ENCODE measurements around the gene PLEKHG3. TPM values are rescaled to one million over a fixed set of nuclear protein-coding genes. Genes with fewer than 3 reads are reported as not detected.

Gene PLEKHG3
- total RNA-seq, 5 donors from 2014 or later (not counting 1 experiment from before 2014, with no cell fraction given) = 12.4 to 58.2 (median 27.3) TPM

DNA sequence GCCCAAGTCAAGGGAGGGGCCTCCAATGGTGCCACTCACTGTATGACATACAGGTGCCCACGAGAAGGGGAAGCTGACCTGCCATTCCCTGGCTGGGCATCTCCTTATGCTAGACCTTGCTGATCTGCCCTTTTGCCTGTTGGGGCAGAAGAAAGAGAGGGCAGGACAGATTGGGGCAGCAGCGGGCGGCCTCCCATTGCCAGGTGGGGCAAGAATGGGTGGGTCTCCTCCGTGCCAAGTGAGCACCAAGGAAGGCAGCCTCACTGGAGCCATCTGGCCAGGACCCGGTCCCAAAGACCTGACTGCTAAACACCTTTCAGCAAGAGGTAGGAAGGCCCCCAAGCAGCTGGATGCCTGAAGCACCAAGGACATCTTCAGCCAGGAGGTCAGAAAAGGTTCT, 50.5 kb downstream of the PLEKHG3 start:
- Histone ChIP-seq H3K36me3 (ENCODE audit: control insufficient read depth in 2 of 2, extremely low read depth in 1 of 2, insufficient read depth in 1 of 2, low read length in 1 of 2) (no peaks in the 10 kb centered on the region), H3K4me3 (ENCODE audit: control insufficient read depth in 1 of 2, extremely low read depth in 1 of 2, low read length in 1 of 2) (no peak overlapping the region), H3K27ac (ENCODE audit: low read length) (peak overlapping the region; percentile 80), H3K4me1 (ENCODE audit: control insufficient read depth in 1 of 2, extremely low read depth in 1 of 2, insufficient read depth in 2 of 2, low read length in 2 of 2) (peaks cover 0 to 56% of the 10 kb centered on the region in 2 experiments), H3K27me3 (replicated peaks in 1 of 2; ENCODE audit: control insufficient read depth in 2 of 2, extremely low read depth in 1 of 2, insufficient read depth in 2 of 2, low read length in 1 of 2) (no peaks in the 10 kb centered on the region), H3K9me3 (no peaks in the 10 kb centered on the region)
- no peaks in the 10 kb centered on the region for H3K9me3 Mint-ChIP-seq
- no peak for DNase-seq
- 85% methylated on average over 3 of the region's 5 CpGs for WGBS (ENCODE audit: insufficient coverage)
- H3K4me1 Mint-ChIP-seq = peaks cover 0 to 54% (median 40%) of the 10 kb centered on the region in 3 donors
- H3K27ac Mint-ChIP-seq = peak overlapping the region; percentile 79 to 90
- no peaks in the 10 kb centered on the region for H3K36me3 Mint-ChIP-seq
- POLR2A ChIA-PET = no interaction called here
- peaks cover 0 to 3% of the 10 kb centered on the region in 2 donors for H3K27me3 Mint-ChIP-seq
- no peak for ATAC-seq (replicated peaks in 1 of 4)
- CTCF ChIA-PET = no interaction called here
- no peak overlapping the region for H3K4me3 Mint-ChIP-seq

DNA sequence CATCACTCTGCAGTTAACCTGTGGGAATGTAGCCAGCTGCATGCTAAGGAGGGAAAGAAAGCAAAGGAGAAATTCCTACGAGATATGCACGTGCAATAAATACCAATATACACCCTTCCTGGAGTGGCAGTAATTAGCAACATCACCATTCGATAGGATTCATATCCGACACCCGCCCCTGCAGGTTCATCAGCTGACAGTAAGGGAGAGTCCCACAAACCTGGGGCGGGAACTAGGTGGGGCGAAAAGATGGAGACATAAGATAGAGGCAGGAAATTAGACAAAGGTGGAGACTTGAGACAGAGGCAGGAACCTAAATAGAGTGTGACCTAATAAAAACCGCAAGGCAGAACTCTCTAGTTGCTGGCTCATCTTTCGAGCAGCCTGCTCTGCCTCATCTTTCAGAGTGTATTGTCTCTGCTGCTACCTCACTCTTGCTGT, 51.6 kb downstream of the PLEKHG3 start:
- peaks cover 0 to 63% (median 48%) of the 10 kb centered on the region in 3 donors for H3K4me1 Mint-ChIP-seq
- peak overlapping the region; percentile 80 for H3K27ac ChIP-seq (ENCODE audit: low read length)
- ChIA-PET CTCF (interaction anchor here in 1 of 2 donors (0.7 kb wide), 1 partner anchor 31 kb away, joined by 4 read pairs; no protein-coding TSS in a partner anchor), POLR2A (no interaction called here)
- H3K4me3 Mint-ChIP-seq = peak overlapping the region in 2 of 3 donors; percentile 17 to 24
- no peaks in the 10 kb centered on the region for H3K36me3 ChIP-seq (ENCODE audit: control insufficient read depth in 2 of 2, extremely low read depth in 1 of 2, insufficient read depth in 1 of 2, low read length in 1 of 2)
- peak; percentile 87 to 96 (median 92) for ATAC-seq (replicated peaks in 1 of 4)
- H3K4me3 ChIP-seq (ENCODE audit: control insufficient read depth in 1 of 2, extremely low read depth in 1 of 2, low read length in 1 of 2) = no peak overlapping the region
- no peaks in the 10 kb centered on the region for H3K9me3 Mint-ChIP-seq
- no peaks in the 10 kb centered on the region for H3K27me3 ChIP-seq (replicated peaks in 1 of 2; ENCODE audit: control insufficient read depth in 2 of 2, extremely low read depth in 1 of 2, insufficient read depth in 2 of 2, low read length in 1 of 2)
- H3K27me3 Mint-ChIP-seq = peaks cover 0 to 6% of the 10 kb centered on the region in 2 donors
- DNase-seq = peak; percentile 30 to 83 (median 65)
- H3K4me1 ChIP-seq (ENCODE audit: control insufficient read depth in 1 of 2, extremely low read depth in 1 of 2, insufficient read depth in 2 of 2, low read length in 2 of 2) = peaks cover 0 to 63% of the 10 kb centered on the region in 2 experiments
- H3K27ac Mint-ChIP-seq = peak overlapping the region; percentile 79 to 90
- WGBS (ENCODE audit: insufficient coverage) = 63% methylated on average over 4 of the region's 9 CpGs
- H3K9me3 ChIP-seq = no peaks in the 10 kb centered on the region
- no peaks in the 10 kb centered on the region for H3K36me3 Mint-ChIP-seq

DNA sequence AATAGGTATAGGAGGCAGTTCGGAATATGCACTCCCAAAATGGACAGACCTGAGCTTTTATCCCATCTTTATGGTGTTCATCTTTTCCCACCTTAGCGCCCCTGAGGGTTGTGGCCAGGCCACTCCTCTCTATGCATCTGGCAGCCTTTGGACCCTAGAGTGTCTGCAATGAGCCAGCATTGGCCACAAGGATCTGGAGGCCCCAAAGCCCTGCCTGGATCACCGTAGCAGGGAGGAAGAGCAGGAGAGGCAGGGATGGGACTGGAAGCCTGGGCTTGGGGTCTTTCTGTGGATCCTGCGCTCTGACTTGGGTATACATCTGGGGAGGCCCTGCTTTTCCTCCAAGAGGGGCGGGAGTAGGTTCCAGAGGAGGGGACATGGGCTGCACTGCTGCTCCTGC, 52.5 kb downstream of the PLEKHG3 start:
- Histone ChIP-seq H3K4me3 (ENCODE audit: control insufficient read depth in 1 of 2, extremely low read depth in 1 of 2, low read length in 1 of 2) (no peak overlapping the region), H3K27ac (ENCODE audit: low read length) (peak overlapping the region; percentile 80), H3K36me3 (ENCODE audit: control insufficient read depth in 2 of 2, extremely low read depth in 1 of 2, insufficient read depth in 1 of 2, low read length in 1 of 2) (no peaks in the 10 kb centered on the region), H3K9me3 (no peaks in the 10 kb centered on the region), H3K27me3 (replicated peaks in 1 of 2; ENCODE audit: control insufficient read depth in 2 of 2, extremely low read depth in 1 of 2, insufficient read depth in 2 of 2, low read length in 1 of 2) (no peaks in the 10 kb centered on the region), H3K4me1 (ENCODE audit: control insufficient read depth in 1 of 2, extremely low read depth in 1 of 2, insufficient read depth in 2 of 2, low read length in 2 of 2) (peaks cover 0 to 70% of the 10 kb centered on the region in 2 experiments)
- no peak for ATAC-seq (replicated peaks in 1 of 4)
- ChIA-PET POLR2A (no interaction called here), CTCF (no interaction called here)
- H3K27ac Mint-ChIP-seq = peak overlapping the region; percentile 79 to 90
- H3K4me3 Mint-ChIP-seq = no peak overlapping the region
- DNase-seq = no peak
- H3K4me1 Mint-ChIP-seq = peaks cover 2 to 72% (median 56%) of the 10 kb centered on the region in 3 donors
- H3K27me3 Mint-ChIP-seq = peaks cover 0 to 6% of the 10 kb centered on the region in 2 donors
- 95% methylated on average over 3 of the region's 5 CpGs for WGBS (ENCODE audit: insufficient coverage)
- no peaks in the 10 kb centered on the region for H3K36me3 Mint-ChIP-seq
- H3K9me3 Mint-ChIP-seq = no peaks in the 10 kb centered on the region

DNA sequence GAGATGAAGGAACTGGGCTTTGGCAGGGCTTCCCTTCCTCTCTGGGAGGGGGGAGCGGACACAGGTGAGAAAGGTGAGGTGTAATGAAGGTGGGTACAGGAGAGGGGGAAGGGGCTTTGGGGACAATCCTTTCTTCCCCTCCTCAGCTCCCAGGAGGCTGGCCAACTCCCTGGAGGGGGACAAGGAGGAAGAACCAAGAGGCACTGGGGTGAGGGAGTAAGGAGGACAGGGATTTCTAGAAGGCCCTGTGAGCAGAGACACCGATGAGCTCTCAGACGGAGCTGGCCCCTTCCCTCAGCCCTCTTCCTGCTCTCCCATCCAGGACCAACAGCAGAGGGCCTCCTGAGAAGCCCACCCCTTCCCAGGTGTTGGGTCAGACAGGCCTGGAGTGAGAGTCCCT, 53.4 kb downstream of the PLEKHG3 start:
- Histone ChIP-seq H3K27ac (ENCODE audit: low read length) (peak overlapping the region; percentile 80), H3K36me3 (ENCODE audit: control insufficient read depth in 2 of 2, extremely low read depth in 1 of 2, insufficient read depth in 1 of 2, low read length in 1 of 2) (no peaks in the 10 kb centered on the region), H3K9me3 (no peaks in the 10 kb centered on the region), H3K27me3 (replicated peaks in 1 of 2; ENCODE audit: control insufficient read depth in 2 of 2, extremely low read depth in 1 of 2, insufficient read depth in 2 of 2, low read length in 1 of 2) (peaks cover 0 to 8% of the 10 kb centered on the region in 2 experiments), H3K4me1 (ENCODE audit: control insufficient read depth in 1 of 2, extremely low read depth in 1 of 2, insufficient read depth in 2 of 2, low read length in 2 of 2) (peaks cover 0 to 79% of the 10 kb centered on the region in 2 experiments), H3K4me3 (ENCODE audit: control insufficient read depth in 1 of 2, extremely low read depth in 1 of 2, low read length in 1 of 2) (no peak overlapping the region)
- ChIA-PET CTCF (interaction anchor here in 1 of 2 donors (0.6 kb wide), 1 partner anchor 985 kb away, joined by 3 read pairs; no protein-coding TSS in a partner anchor), POLR2A (interaction anchor here in 1 of 2 donors (0.6 kb wide), 1 partner anchor 168 kb away, joined by 5 read pairs; no protein-coding TSS in a partner anchor)
- Mint-ChIP-seq H3K4me3 (peak overlapping the region in 1 of 3 donors; percentile 30), H3K27me3 (peaks cover 0 to 6% of the 10 kb centered on the region in 2 donors), H3K9me3 (no peaks in the 10 kb centered on the region), H3K36me3 (no peaks in the 10 kb centered on the region), H3K27ac (peak overlapping the region; percentile 79 to 90), H3K4me1 (peaks cover 10 to 81% (median 64%) of the 10 kb centered on the region in 3 donors)
- no peak for DNase-seq
- no peak for ATAC-seq (replicated peaks in 1 of 4)
- WGBS (ENCODE audit: insufficient coverage) = no CpG with 5 or more reads among the region's 3 CpGs

DNA sequence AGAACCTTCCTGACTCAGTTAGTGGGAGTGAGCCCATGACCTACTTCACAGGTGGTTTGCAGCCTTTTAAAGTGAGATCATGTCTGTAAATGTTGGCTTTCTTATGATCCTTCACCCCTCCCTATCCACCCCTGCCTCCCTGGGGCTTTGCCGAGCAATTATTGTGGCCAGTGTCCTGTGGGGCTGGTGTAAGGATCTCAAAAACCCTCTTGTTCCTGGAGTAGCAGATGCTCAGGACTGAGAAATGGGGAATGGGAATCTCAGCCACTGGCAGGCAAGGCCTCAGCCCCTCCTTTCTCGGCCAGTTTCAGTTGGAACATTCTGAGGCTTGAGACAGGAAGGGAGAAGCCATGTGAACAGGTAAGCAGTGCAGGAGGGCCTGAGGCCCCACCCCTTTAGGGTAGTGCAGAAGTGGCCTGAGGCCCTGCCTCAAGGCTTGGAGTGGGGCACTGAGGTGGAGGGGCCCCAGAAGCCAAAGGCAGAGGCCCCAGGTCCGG, 53.8 kb downstream of the PLEKHG3 start:
- H3K4me3 ChIP-seq (ENCODE audit: control insufficient read depth in 1 of 2, extremely low read depth in 1 of 2, low read length in 1 of 2) = no peak overlapping the region
- H3K4me1 Mint-ChIP-seq = peaks cover 10 to 85% (median 68%) of the 10 kb centered on the region in 3 donors
- H3K27me3 Mint-ChIP-seq = peaks cover 0 to 6% of the 10 kb centered on the region in 2 donors
- no peaks in the 10 kb centered on the region for H3K9me3 Mint-ChIP-seq
- DNase-seq (peak in 6 of 35 experiments; percentile 13 to 53 (median 28)), ATAC-seq (replicated peaks in 1 of 4) (no peak)
- ChIA-PET CTCF (interaction anchor here (0.6 to 1.1 kb wide), 2 partner anchors 13 to 986 kb away, joined by 3 read pairs; no protein-coding TSS in a partner anchor), POLR2A (no interaction called here)
- no peaks in the 10 kb centered on the region for H3K36me3 ChIP-seq (ENCODE audit: control insufficient read depth in 2 of 2, extremely low read depth in 1 of 2, insufficient read depth in 1 of 2, low read length in 1 of 2)
- H3K36me3 Mint-ChIP-seq = no peaks in the 10 kb centered on the region
- peak overlapping the region; percentile 80 for H3K27ac ChIP-seq (ENCODE audit: low read length)
- 33% methylated on average over 1 of the region's 3 CpGs for WGBS (ENCODE audit: insufficient coverage)
- peaks cover 0 to 13% of the 10 kb centered on the region in 2 experiments for H3K27me3 ChIP-seq (replicated peaks in 1 of 2; ENCODE audit: control insufficient read depth in 2 of 2, extremely low read depth in 1 of 2, insufficient read depth in 2 of 2, low read length in 1 of 2)
- H3K4me3 Mint-ChIP-seq = no peak overlapping the region
- H3K4me1 ChIP-seq (ENCODE audit: control insufficient read depth in 1 of 2, extremely low read depth in 1 of 2, insufficient read depth in 2 of 2, low read length in 2 of 2) = peaks cover 0 to 84% of the 10 kb centered on the region in 2 experiments
- H3K27ac Mint-ChIP-seq = peak overlapping the region; percentile 79 to 90
- no peaks in the 10 kb centered on the region for H3K9me3 ChIP-seq

DNA sequence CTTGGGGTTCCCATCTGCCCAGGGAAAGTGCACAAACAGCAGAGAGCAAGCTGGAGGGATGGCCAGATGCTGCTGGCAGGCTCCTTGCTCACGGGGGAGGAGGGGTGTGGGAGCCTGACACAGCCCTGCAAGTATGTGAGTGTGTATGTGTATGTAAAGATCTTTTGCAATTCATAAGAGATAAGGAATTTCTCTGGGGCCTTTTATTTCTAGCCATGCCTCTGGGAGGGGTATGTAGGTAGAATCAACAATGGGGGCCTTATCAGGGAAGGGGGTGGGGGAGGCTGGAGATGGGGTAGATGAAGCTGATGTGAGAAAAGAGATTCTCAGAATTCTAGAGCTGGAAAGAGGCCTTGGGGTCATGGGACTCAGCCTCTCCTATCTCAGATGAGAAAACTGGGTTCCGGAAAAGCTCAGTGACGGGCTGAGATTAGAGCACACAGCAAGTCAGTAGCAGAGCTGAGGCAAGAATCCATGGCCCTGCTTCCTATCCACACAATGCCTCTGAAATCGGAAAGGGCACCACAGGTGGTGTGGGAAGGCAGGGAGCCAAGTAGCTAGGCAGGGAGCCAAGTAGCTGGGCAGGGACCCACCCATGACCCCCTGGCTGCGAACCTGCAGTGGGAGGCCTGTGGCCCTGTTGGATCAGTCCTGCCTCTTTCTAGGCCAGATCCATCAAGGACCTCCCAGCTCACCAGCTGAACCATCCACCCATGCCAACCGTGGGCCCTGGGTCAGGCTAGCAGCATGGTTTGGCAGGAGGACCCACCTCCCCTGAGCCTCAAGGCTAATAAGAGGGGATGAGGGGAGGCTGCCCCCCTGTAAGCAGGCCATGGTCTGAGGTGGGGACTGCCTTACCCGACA, 54.7 kb downstream of the PLEKHG3 start:
- H3K9me3 Mint-ChIP-seq = no peaks in the 10 kb centered on the region
- no peak overlapping the region for H3K4me3 ChIP-seq (ENCODE audit: control insufficient read depth in 1 of 2, extremely low read depth in 1 of 2, low read length in 1 of 2)
- H3K27ac Mint-ChIP-seq = peak overlapping the region; percentile 75 to 90
- H3K27ac ChIP-seq (ENCODE audit: low read length) = peak overlapping the region; percentile 80
- no peaks in the 10 kb centered on the region for H3K36me3 Mint-ChIP-seq
- H3K27me3 Mint-ChIP-seq = peaks cover 0 to 6% of the 10 kb centered on the region in 2 donors
- peaks cover 11 to 92% (median 76%) of the 10 kb centered on the region in 3 donors for H3K4me1 Mint-ChIP-seq
- WGBS (ENCODE audit: insufficient coverage) = 72% methylated on average over 3 of the region's 7 CpGs
- no peak overlapping the region for H3K4me3 Mint-ChIP-seq
- peaks cover 0 to 93% of the 10 kb centered on the region in 2 experiments for H3K4me1 ChIP-seq (ENCODE audit: control insufficient read depth in 1 of 2, extremely low read depth in 1 of 2, insufficient read depth in 2 of 2, low read length in 2 of 2)
- ChIA-PET CTCF (interaction anchor here (0.6 to 1.3 kb wide), 4 partner anchors 9 to 134 kb away, joined by 3 to 4 read pairs (median 3); no protein-coding TSS in a partner anchor), POLR2A (no interaction called here)
- no peak for DNase-seq
- no peaks in the 10 kb centered on the region for H3K9me3 ChIP-seq
- ATAC-seq (replicated peaks in 1 of 4) = no peak
- peaks cover 0 to 14% of the 10 kb centered on the region in 2 experiments for H3K27me3 ChIP-seq (replicated peaks in 1 of 2; ENCODE audit: control insufficient read depth in 2 of 2, extremely low read depth in 1 of 2, insufficient read depth in 2 of 2, low read length in 1 of 2)
- H3K36me3 ChIP-seq (ENCODE audit: control insufficient read depth in 2 of 2, extremely low read depth in 1 of 2, insufficient read depth in 1 of 2, low read length in 1 of 2) = no peaks in the 10 kb centered on the region
